Loucy (cell line): ENCODE results near the gene UTS2.

ENCODE experiments used
- EZH2phosphoT487 ChIP-seq: fragments of 200-600 bp; IDR thresholded peaks from 2 replicates; pipeline ENCODE4 v1.6.1; 2018; ENCODE audit warnings: antibody characterized with exemption, mild to moderate bottlenecking, moderate library complexity, borderline replicate concordance
- TF ChIP-seq, protein P1 (sequence below): fragments of 200-600 bp; sonication (generic); conservative IDR thresholded peaks from 2 replicates; pipeline ENCODE4 v1.5.1; 2014; ENCODE audit warnings: mild to moderate bottlenecking, antibody characterized with exemption, low read length

DNA sequence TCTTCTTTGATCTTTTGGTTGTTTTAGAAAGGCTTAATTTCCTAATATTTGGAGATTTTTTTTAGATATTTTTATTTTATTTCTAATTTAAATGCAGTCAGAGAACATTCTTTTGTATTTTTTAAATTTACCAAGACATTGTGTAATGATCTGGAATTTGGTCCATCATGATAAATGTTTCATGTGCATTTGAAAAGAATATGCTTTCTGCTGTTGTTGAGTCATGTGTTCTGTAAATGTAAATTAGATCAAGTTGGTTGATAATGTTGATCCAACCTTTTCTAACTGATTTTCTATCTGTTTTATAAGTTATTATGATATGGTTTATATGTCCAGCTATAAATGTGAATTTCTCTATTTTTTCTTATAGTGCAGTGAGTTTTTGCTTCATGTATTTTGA lies 19.8 kb downstream of the UTS2 start:
- TF ChIP-seq, protein P1, sequence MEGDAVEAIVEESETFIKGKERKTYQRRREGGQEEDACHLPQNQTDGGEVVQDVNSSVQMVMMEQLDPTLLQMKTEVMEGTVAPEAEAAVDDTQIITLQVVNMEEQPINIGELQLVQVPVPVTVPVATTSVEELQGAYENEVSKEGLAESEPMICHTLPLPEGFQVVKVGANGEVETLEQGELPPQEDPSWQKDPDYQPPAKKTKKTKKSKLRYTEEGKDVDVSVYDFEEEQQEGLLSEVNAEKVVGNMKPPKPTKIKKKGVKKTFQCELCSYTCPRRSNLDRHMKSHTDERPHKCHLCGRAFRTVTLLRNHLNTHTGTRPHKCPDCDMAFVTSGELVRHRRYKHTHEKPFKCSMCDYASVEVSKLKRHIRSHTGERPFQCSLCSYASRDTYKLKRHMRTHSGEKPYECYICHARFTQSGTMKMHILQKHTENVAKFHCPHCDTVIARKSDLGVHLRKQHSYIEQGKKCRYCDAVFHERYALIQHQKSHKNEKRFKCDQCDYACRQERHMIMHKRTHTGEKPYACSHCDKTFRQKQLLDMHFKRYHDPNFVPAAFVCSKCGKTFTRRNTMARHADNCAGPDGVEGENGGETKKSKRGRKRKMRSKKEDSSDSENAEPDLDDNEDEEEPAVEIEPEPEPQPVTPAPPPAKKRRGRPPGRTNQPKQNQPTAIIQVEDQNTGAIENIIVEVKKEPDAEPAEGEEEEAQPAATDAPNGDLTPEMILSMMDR = no peak
- no peak for TF ChIP-seq EZH2phosphoT487
